NCI-H69 (cell line): ENCODE data around the gene FAR1.
A peak's percentile ranks its signal among the peaks of the same experiment; 100 is the strongest.

Source experiments
- DNase-seq: peaks from one replicate; lab custom pipeline; 2025; lab: John Stamatoyannopoulos, UW

FAR1 gene

DNA sequence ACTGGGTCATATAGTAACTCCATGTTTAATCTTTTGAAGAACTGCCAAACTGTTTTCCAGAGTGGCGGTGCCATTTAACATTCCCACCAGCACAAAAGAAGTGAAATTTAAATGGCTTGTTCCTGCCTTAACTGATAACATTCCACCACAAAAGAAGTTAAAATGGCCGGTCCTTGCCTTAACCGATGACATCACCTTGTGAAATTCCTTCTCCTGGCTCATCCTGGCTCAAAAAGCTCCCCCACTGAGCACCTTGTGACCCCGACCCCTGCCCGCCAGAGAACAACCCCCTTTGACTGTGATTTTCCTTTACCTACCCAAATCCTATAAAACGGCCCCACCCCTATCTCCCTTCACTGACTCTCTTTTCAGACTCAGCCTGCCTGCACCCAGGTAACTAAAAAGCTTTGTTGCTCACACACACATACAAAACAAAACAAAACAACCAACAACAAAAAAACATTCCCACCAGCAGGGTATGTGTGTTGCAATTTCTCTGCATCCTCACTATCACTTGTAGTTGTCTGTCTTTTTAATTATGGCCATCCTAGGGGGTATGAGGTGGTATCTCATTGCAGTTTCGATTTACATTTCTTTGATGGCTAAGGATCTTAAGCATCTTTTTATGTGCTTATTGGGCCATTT lies 109.0 kb downstream of the FAR1 start:
- DNase-seq: no peak

DNA sequence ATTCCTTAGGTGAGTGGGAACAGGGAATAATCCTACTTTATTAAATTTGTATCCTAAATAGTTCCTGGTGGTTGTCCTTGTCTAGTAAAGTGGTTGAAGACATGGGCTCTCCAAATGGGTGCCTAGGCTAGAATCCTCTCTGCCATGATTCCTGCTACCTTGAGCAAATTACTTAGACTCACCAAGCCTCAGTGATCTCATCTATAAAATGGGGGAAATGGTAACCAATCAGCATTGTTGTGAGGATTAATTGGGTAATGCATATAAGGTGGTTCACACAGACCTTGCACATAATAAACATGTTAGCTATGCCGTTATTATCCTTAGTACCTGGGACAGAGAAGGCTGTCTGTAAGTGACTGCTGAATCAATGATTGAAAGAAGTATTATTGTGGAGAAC lies 109.9 kb downstream of the FAR1 start:
- DNase-seq: no peak

DNA sequence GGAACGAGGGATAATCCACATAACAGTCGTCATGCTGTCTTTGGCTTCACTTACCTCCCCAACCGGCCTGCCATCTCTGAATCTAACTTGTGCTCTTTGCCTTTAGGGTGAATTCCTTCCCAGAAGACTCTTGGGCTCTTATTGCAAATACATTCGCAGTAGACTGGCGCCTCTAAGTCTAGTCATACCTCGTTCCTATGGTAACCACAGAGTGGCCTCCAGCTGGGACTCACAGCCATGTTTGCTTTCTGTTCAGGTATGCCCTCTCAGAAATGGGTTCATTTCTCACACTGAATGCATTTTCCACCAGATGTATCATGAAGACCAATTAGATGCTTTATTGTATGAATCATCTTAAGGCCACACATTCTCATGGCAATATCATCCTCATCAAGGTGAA lies 112.7 kb downstream of the FAR1 start:
- peak; percentile 89 for DNase-seq
